HepG2 (cell line): ENCODE data around the gene FGF14.

ENCODE experiments used
- BHLHE40 ChIP-seq: IDR thresholded peaks from 2 replicates; pipeline ENCODE4 v1.6.1; 2011; ENCODE audit warnings: low read length, improper control_type of control experiment
- CTCF ChIP-seq: sonication (generic); formaldehyde crosslinking; IDR thresholded peaks from 2 replicates; pipeline ENCODE4 v1.5.0; 2020; ENCODE audit warnings: mild to moderate bottlenecking, missing genetic modification reagents, moderate library complexity
- FOSL2 ChIP-seq: sonication (generic); formaldehyde crosslinking; IDR thresholded peaks from 2 replicates; pipeline ENCODE4 v1.4.0; 2020; ENCODE audit warnings: missing genetic modification reagents
- HOXA7 ChIP-seq: sonication (generic); formaldehyde crosslinking; IDR thresholded peaks from 2 replicates; pipeline ENCODE4 v1.8.1; 2022; ENCODE audit warnings: mild to moderate bottlenecking, missing genetic modification reagents, moderate library complexity
- NCOA2 ChIP-seq: sonication (generic); formaldehyde crosslinking; IDR thresholded peaks from 2 replicates; pipeline ENCODE4 v1.8.0; 2022; ENCODE audit warnings: inconsistent platforms
- PRDM10 ChIP-seq: sonication (generic); formaldehyde crosslinking; IDR thresholded peaks from 2 replicates; pipeline ENCODE4 v1.4.0; 2020; ENCODE audit warnings: low read depth, missing genetic modification reagents
- SMC3 ChIP-seq: IDR thresholded peaks from 2 replicates; pipeline ENCODE4 v1.6.1; 2011; ENCODE audit warnings: low read length, improper control_type of control experiment
- ZBTB43 ChIP-seq: sonication (generic); formaldehyde crosslinking; conservative IDR thresholded peaks from 2 replicates; pipeline ENCODE4 v1.4.0; 2020; ENCODE audit warnings: missing genetic modification reagents
- ZBTB49 ChIP-seq: sonication (generic); formaldehyde crosslinking; IDR thresholded peaks from 2 replicates; pipeline ENCODE4 v1.4.0; 2020; ENCODE audit warnings: missing genetic modification reagents, borderline replicate concordance
- ZNF660 ChIP-seq: sonication (generic); formaldehyde crosslinking; IDR thresholded peaks from 2 replicates; pipeline ENCODE4 v1.5.1; 2020; ENCODE audit warnings: mild to moderate bottlenecking, low read depth, missing genetic modification reagents, borderline replicate concordance

- TF ChIP-seq ZBTB43 (no peak), PRDM10 (no peak), FOSL2 (CRISPR knock-in tag) (no peak), BHLHE40 (no peak), NCOA2 (CRISPR knock-in tag) (no peak), CTCF (CRISPR knock-in tag) (no peak), SMC3 (no peak), ZNF660 (CRISPR knock-in tag) (no peak), HOXA7 (no peak), ZBTB49 (no peak)
These were observed 176.0 kb downstream of the FGF14 start for GRCh38 chr13:102225892-102226291.
